A673 (cell line): ENCODE data around the gene ATP4A.

Experiments used
- EZH2 ChIP-seq: fragments of 200-600 bp; sonication (generic); IDR thresholded peaks from 2 replicates; pipeline ENCODE4 v1.6.1; 2017; ENCODE audit warnings: borderline replicate concordance, low read depth, mild to moderate bottlenecking, mixed read lengths, antibody characterized with exemption, low read length; ENCODE audit not compliant: poor library complexity, severe bottlenecking
- TF ChIP-seq, protein P1 (sequence below): fragments of 300-800, 200-600 bp; sonication (generic); conservative IDR thresholded peaks from 2 replicates; pipeline ENCODE4 v1.5.1; 2017; ENCODE audit warnings: low read depth, mild to moderate bottlenecking, antibody characterized with exemption, low read length, moderate library complexity, mixed read lengths

DNA sequence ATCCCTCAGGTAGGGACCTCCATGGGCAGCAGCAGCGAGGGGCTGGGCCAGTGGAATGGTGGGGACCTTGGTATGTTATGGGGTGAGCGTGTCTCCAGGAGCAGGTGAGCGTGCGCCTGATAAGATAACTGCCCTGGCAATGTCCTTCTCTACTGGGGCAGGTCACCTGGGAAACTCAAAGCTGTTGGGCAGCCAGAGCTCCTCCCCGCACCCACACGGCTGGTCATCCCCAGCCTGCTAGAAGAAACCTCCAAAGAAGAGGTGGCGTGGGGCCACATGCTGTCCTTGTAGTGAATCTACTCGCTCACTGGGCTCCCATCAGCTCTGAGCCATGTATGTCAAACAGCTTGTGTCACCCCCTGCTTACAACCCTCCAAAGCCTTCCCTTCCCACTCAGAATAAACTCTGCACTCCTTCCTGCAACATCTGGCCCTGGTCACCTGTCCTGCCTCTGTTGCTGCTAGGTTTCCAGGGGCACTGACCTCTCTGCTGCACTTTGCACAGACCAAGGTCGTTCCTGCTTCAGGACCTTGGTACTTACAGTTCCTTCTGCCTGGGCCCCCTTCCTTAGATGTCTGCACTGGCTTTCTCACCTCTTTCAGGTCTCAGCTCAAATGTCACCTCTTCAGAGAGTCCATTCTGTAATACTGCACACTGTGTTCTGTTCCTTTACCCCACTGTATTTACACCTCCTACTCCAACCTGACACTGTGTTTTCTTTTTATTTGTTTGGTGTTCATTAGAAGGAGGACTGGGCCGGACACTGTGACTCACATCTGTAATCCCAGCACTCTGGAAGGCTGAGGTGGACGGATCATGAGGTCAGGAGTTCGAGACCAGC, 1.8 kb upstream of the ATP4A start:
- TF ChIP-seq, protein P1, sequence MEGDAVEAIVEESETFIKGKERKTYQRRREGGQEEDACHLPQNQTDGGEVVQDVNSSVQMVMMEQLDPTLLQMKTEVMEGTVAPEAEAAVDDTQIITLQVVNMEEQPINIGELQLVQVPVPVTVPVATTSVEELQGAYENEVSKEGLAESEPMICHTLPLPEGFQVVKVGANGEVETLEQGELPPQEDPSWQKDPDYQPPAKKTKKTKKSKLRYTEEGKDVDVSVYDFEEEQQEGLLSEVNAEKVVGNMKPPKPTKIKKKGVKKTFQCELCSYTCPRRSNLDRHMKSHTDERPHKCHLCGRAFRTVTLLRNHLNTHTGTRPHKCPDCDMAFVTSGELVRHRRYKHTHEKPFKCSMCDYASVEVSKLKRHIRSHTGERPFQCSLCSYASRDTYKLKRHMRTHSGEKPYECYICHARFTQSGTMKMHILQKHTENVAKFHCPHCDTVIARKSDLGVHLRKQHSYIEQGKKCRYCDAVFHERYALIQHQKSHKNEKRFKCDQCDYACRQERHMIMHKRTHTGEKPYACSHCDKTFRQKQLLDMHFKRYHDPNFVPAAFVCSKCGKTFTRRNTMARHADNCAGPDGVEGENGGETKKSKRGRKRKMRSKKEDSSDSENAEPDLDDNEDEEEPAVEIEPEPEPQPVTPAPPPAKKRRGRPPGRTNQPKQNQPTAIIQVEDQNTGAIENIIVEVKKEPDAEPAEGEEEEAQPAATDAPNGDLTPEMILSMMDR = no peak
- TF ChIP-seq EZH2 = no peak
